Measurements from ENCODE around the gene GCGR.

Gene GCGR

GRCh38 chr17:81819708-81820107, 15.8 kb downstream of the GCGR start:
- H3K4me3 ChIP-seq (ENCODE audit: low read depth, low read length), result no peak overlapping the region
- in situ Hi-C loops (cut with HindIII; ENCODE audit: low sequenced_read_pairs), result no loop called here

GRCh38 chr17:81821147-81821546, 17.2 kb downstream of the GCGR start:
- no peak for DNase-seq (ENCODE audit: low read depth)
- in situ Hi-C loops (cut with HindIII; ENCODE audit: low sequenced_read_pairs), result no loop called here
- TF ChIP-seq CTCF (IDR thresholded peaks at IDR 0.05; ENCODE audit: low read depth, low read length, missing control alignments), result no peak
- no peak overlapping the region for H3K4me3 ChIP-seq (ENCODE audit: low read depth, low read length)

More at GRCh38 chr17:81819708-81820107, 15.8 kb downstream of the GCGR start:
- DNase-seq (ENCODE audit: low read depth), result no peak
- no peak for TF ChIP-seq CTCF (IDR thresholded peaks at IDR 0.05; ENCODE audit: low read depth, low read length, missing control alignments)

DNA sequence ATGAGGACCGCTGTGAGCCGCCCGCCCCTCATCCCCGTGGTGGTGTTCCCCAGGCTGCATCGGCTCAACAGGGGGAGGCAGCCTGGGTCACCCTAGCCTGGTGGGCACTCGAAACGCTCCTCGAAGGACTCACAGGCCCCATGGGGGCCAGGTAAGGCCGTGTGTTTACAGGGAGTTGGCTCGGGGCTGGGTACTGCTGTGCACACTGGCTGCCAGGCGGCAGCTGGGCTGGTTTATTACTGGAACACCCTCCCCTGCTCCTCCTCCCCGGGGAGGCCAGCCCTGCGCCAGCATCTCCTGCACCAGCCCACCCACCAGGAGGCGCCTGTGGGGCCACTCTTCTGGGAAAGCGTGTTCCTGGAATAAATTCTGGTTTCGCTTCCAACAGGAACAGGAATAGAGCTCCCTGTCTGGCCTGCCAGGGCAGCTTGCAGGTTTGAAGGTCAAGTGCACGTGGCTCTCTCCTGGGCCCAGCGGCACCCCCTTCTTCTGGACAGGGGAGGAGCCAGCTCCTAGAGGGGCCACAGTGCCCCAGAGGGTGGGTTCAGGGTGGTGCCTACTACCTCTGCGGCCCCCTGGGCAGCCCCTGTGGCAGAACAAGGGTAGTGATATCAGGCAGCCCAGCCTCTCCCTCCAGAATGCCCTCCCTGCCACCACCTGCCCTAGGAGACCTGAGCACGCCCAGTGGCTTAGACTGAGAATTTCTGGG, 17.8 kb downstream of the GCGR start:
- H3K4me3 ChIP-seq (ENCODE audit: low read depth, low read length), result no peak overlapping the region
- peak; percentile 36 for TF ChIP-seq CTCF (IDR thresholded peaks at IDR 0.05; ENCODE audit: low read depth, low read length, missing control alignments)
- in situ Hi-C loops (cut with HindIII; ENCODE audit: low sequenced_read_pairs), result no loop called here
- DNase-seq (ENCODE audit: low read depth), result no peak

- in situ Hi-C loops (cut with HindIII; ENCODE audit: low sequenced_read_pairs), result no loop called here
- no peak overlapping the region for H3K4me3 ChIP-seq (ENCODE audit: low read depth, low read length)
- no peak for TF ChIP-seq CTCF (IDR thresholded peaks at IDR 0.05; ENCODE audit: low read depth, low read length, missing control alignments)
- DNase-seq (ENCODE audit: low read depth), result no peak
Measured at GRCh38 chr17:81822312-81822637, 18.3 kb downstream of the GCGR start.

DNA sequence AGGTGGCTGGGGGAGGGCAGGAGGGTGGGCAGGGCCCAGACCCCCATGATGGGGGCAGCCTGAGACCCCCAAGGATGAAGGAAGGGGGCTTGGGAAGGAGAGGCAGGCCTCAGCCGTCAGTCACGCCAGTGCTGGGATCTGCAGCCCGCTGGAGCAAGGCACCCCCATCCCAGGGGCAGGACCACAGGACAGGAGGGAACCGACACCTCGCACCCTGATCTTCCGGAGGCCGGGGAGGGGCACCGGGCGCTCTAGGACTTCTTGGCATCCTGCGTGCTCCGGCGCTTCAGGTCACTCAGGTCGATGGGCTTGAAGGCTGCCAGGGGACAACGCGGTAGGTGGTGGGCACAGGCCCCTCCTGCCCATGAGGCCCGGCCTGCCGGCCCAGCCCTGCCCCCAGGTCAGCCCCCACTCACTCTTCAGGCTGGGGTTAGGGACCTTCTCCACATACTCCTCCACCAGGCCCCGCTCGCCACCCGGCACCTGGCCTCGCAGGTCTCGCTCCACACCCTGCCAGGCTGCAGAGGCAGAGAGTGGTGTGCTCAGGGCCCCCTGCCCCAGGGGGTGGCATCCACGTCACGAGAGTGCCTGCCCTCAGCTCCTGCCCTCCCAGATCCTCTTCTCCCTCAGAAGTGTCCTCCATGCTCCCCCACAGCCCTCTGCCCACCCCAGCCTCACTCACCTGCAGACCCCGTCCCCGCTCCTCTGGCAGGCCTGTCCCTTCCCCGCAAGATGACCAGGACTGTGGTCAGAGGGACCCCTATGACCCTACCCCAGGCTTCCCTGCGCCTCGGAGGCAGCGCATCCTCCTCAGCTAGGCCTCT, 19.3 kb downstream of the GCGR start:
- H3K4me3 ChIP-seq (ENCODE audit: low read depth, low read length), result no peak overlapping the region
- in situ Hi-C loops (cut with HindIII; ENCODE audit: low sequenced_read_pairs), result no loop called here
- TF ChIP-seq CTCF (IDR thresholded peaks at IDR 0.05; ENCODE audit: low read depth, low read length, missing control alignments), result no peak
- no peak for DNase-seq (ENCODE audit: low read depth)

- DNase-seq (ENCODE audit: low read depth), result no peak
- in situ Hi-C loops (cut with HindIII; ENCODE audit: low sequenced_read_pairs), result no loop called here
- no peak for TF ChIP-seq CTCF (IDR thresholded peaks at IDR 0.05; ENCODE audit: low read depth, low read length, missing control alignments)
- no peak overlapping the region for H3K4me3 ChIP-seq (ENCODE audit: low read depth, low read length)
Measured at GRCh38 chr17:81823820-81824550, 20.0 kb downstream of the GCGR start.
